K562 (cell line): ENCODE measurements around the gene COA6. TPM values are rescaled to one million over a fixed set of nuclear protein-coding genes. Genes with fewer than 3 reads are reported as not detected.

ENCODE experiments used
- ATAC-seq: fragments of 200-7000 bp; cut with Tn5 transposase; 3 replicates; pipeline ENCODE4 v1.9.1; 2020; ENCODE audit warnings: moderate library complexity
- BruUV-seq: library from RNA; stranded (reverse); fragments of 400-500 nt; replicated peaks from 2 replicates; lab custom pipeline; 2021; lab: Mats Ljungman, UMichigan
- CTCF ChIA-PET: fragments of 300-600 bp; formaldehyde crosslinking; extraction: SDS; loops from one replicate; lab custom pipeline; 2021; ENCODE audit warnings: low intra/inter-chr PET ratio; lab: Yijun Ruan, JAX
- POLR2A ChIA-PET: fragments of 300-600, 350-650 bp; sonication (Branson Sonifier 250); formaldehyde crosslinking; extraction: SDS; loops from one replicate; lab custom pipeline; 2021; ENCODE audit warnings: antibody characterized with exemption, inconsistent platforms; lab: Yijun Ruan, JAX
- DNase-seq, 4 experiments: peaks; one replicate each; pipeline versions ENCODE4 v3.0.0 to v3.0.0-alpha.2; 2011 to 2018; ENCODE audit warnings: low spot score in 3 of 4, mixed read lengths in 3 of 4; ENCODE audit errors: extremely low read depth in 1 of 4
- FAIRE-seq: peaks from 2 replicates; lab custom pipeline; 2011; peaks lifted over from hg19 to GRCh38; lab: Jason Lieb, UNC
- H2AFZ ChIP-seq: 2 replicates; pipeline ENCODE4 v1.6.0; 2011; ENCODE audit warnings: low read depth, low read length, control low read depth, inconsistent platforms
- H3K27ac ChIP-seq: fragments of 200-600 bp; 3 replicates; pipeline ENCODE4 v1.8.0; 2011; ENCODE audit warnings: low read depth, mild to moderate bottlenecking, control low read depth, inconsistent platforms, low read length, moderate library complexity, mixed read lengths; ENCODE audit errors: extremely low read depth
- H3K27me3 ChIP-seq, 2 experiments: fragments of 300-600 bp in 1 of 2; 2 replicates in 1 of 2; 3 replicates in 1 of 2; pipeline versions ENCODE4 v1.6.0 to v1.8.0; 2011; ENCODE audit warnings: inconsistent platforms in 2 of 2, low read length in 2 of 2, mild to moderate bottlenecking in 1 of 2, mixed read lengths in 1 of 2, moderate library complexity in 1 of 2; ENCODE audit not compliant: control insufficient read depth in 2 of 2, insufficient read depth in 2 of 2
- H3K36me3 ChIP-seq: fragments of 300-600 bp; 3 replicates; pipeline ENCODE4 v1.8.0; 2011; ENCODE audit warnings: mild to moderate bottlenecking, low read length, inconsistent platforms; ENCODE audit not compliant: control insufficient read depth, insufficient read depth
- H3K4me1 ChIP-seq, 2 experiments: fragments of 200-600 bp in 1 of 2; replicated peaks in 1 of 2; 2 replicates in 1 of 2; 3 replicates in 1 of 2; pipeline versions ENCODE4 v1.5.1 to v1.8.0; 2011; ENCODE audit warnings: inconsistent platforms in 2 of 2, low read length in 2 of 2, mild to moderate bottlenecking in 1 of 2, mixed read lengths in 1 of 2, moderate library complexity in 1 of 2; ENCODE audit not compliant: control insufficient read depth in 2 of 2, insufficient read depth in 2 of 2
- H3K4me2 ChIP-seq: 2 replicates; pipeline ENCODE4 v1.6.1; 2011; ENCODE audit warnings: low read length, control low read depth, inconsistent platforms, mixed read lengths; ENCODE audit not compliant: insufficient read depth
- H3K4me3 ChIP-seq: fragments of 200-600 bp; sonication (generic), shearing (Covaris generic); 2 replicates; pipeline ENCODE4 v1.5.1; 2016; ENCODE audit warnings: control low read depth, inconsistent platforms
- H3K79me2 ChIP-seq: fragments of 200-600 bp; 3 replicates; pipeline ENCODE4 v1.8.0; 2011; ENCODE audit warnings: low read length, inconsistent platforms; ENCODE audit not compliant: control insufficient read depth, insufficient read depth
- H3K9ac ChIP-seq, 2 experiments: 2 replicates each; pipeline versions ENCODE4 v1.6.0 to v1.6.1; 2011; ENCODE audit warnings: low read depth in 2 of 2, low read length in 2 of 2, control low read depth in 1 of 2, inconsistent platforms in 1 of 2, mild to moderate bottlenecking in 1 of 2, mixed read lengths in 1 of 2; ENCODE audit not compliant: insufficient read depth in 1 of 2
- H3K9me1 ChIP-seq: one replicate; pipeline ENCODE4 v1.6.0; 2011; ENCODE audit warnings: inconsistent platforms, mild to moderate bottlenecking, low read length, moderate library complexity; ENCODE audit not compliant: control insufficient read depth, insufficient read depth
- H3K9me3 ChIP-seq: replicated peaks from 2 replicates; pipeline ENCODE4 v1.5.1; 2011; ENCODE audit warnings: low read depth, low read length, inconsistent platforms; ENCODE audit not compliant: control insufficient read depth, insufficient read depth
- H4K20me1 ChIP-seq: replicated peaks from 2 replicates; pipeline ENCODE4 v1.6.1; 2011; ENCODE audit warnings: low read length, inconsistent platforms, mixed read lengths; ENCODE audit not compliant: control insufficient read depth, insufficient read depth
- ATF1 ChIP-seq, 2 experiments: fragments of 450-650 bp in 1 of 2; IDR thresholded peaks; 2 replicates each; pipeline ENCODE4 v1.6.1; 2016; ENCODE audit warnings: missing compliant biosample characterization in 1 of 2, missing genetic modification characterization in 1 of 2
- ATF7 ChIP-seq: fragments of 450-650 bp; IDR thresholded peaks from 2 replicates; pipeline ENCODE4 v1.7.1; 2014; ENCODE audit warnings: mild to moderate bottlenecking, moderate library complexity
- E2F1 ChIP-seq: sonication (generic); formaldehyde crosslinking; IDR thresholded peaks from 2 replicates; pipeline ENCODE4 v1.8.1; 2023; ENCODE audit warnings: mild to moderate bottlenecking, missing genetic modification reagents, moderate library complexity
- HEY1 ChIP-seq: fragments of 250-450 bp; sonication (Bioruptor Pico); IDR thresholded peaks from 2 replicates; pipeline ENCODE4 v1.5.0; 2020; ENCODE audit warnings: mild to moderate bottlenecking, moderate library complexity, borderline replicate concordance
- HMBOX1 ChIP-seq: sonication (generic); IDR thresholded peaks from 2 replicates; pipeline ENCODE4 v1.6.1; 2016
- HMG20B ChIP-seq: fragments of 250-450 bp; sonication (Bioruptor Pico); IDR thresholded peaks from 2 replicates; pipeline ENCODE4 v1.5.0; 2021; ENCODE audit warnings: mild to moderate bottlenecking
- HMGXB4 ChIP-seq: sonication (generic); formaldehyde crosslinking; IDR thresholded peaks from 2 replicates; pipeline ENCODE4 v1.8.1; 2023; ENCODE audit warnings: mild to moderate bottlenecking, missing genetic modification reagents
- IRF1 ChIP-seq: sonication (generic); formaldehyde crosslinking; IDR thresholded peaks from 2 replicates; pipeline ENCODE4 v1.8.0; 2022; ENCODE audit warnings: missing genetic modification reagents, mild to moderate bottlenecking, borderline replicate concordance
- MAFG ChIP-seq: fragments of 450-650 bp; conservative IDR thresholded peaks from 2 replicates; pipeline ENCODE4 v1.6.1; 2016; ENCODE audit warnings: missing genetic modification characterization, missing compliant biosample characterization
- MEF2A ChIP-seq: IDR thresholded peaks from 2 replicates; pipeline ENCODE4 v1.6.1; 2011; ENCODE audit warnings: low read depth, mild to moderate bottlenecking, low read length, moderate library complexity; ENCODE audit not compliant: control insufficient read depth
- PHF8 ChIP-seq: fragments of 200-600 bp; sonication (generic); IDR thresholded peaks from 2 replicates; pipeline ENCODE4 v1.6.1; 2012; ENCODE audit warnings: mixed run types, mild to moderate bottlenecking, inconsistent platforms, low read length, moderate library complexity, borderline replicate concordance
- SMARCE1 ChIP-seq: fragments of 450-650 bp; IDR thresholded peaks from 2 replicates; pipeline ENCODE4 v1.7.1; 2016; ENCODE audit warnings: mild to moderate bottlenecking
- SPI1 ChIP-seq: IDR thresholded peaks from 2 replicates; pipeline ENCODE4 v1.6.1; 2011; ENCODE audit warnings: low read depth, low read length, control low read depth, borderline replicate concordance
- ZKSCAN8 ChIP-seq: fragments of 200-800 bp; sonication (Bioruptor generic); IDR thresholded peaks from 2 replicates; pipeline ENCODE4 v1.6.1; 2016; ENCODE audit warnings: missing genetic modification characterization, missing compliant biosample characterization
- ZNF134 ChIP-seq: fragments of 250-450 bp; sonication (Bioruptor Pico); conservative IDR thresholded peaks from 2 replicates; pipeline ENCODE4 v1.4.0; 2020
- ZNF561 ChIP-seq: fragments of 450-650 bp; formaldehyde crosslinking; conservative IDR thresholded peaks from 2 replicates; pipeline ENCODE4 v1.4.0; 2020; ENCODE audit warnings: mild to moderate bottlenecking, moderate library complexity
- ZNF644 ChIP-seq: fragments of 200-800 bp; sonication (Bioruptor generic); IDR thresholded peaks from 2 replicates; pipeline ENCODE4 v1.6.1; 2016; ENCODE audit warnings: low read depth, missing genetic modification characterization, missing compliant biosample characterization
- ZNF766 ChIP-seq: fragments of 200-800 bp; sonication (Bioruptor generic); conservative IDR thresholded peaks from 2 replicates; pipeline ENCODE4 v1.6.1; 2016; ENCODE audit warnings: missing genetic modification characterization, missing compliant biosample characterization
- WGBS: fragments of 100-300 bp; shearing (Covaris generic); methylation state at CpG from one replicate; pipeline ENCODE4 v1.1.6; 2016; ENCODE audit warnings: low coverage, mixed read lengths; ENCODE audit not compliant: insufficient coverage; ENCODE audit errors: missing lambda C conversion rate; 5-methylcytosine and 5-hydroxymethylcytosine counted together
- in situ Hi-C: fragments of 300-500 bp; cut with MboI; formaldehyde crosslinking; loops from 4 replicates; pipeline ENCODE4 v1.15.0; 2018; ENCODE audit warnings: inconsistent platforms, mixed read lengths
- intact Hi-C: fragments of 100-400 bp; cut with micrococcal nuclease; formaldehyde crosslinking; loops from 2 replicates; pipeline ENCODE4 v1.14.2; 2022
- polyA plus RNA-seq, 8 experiments: library from polyadenylated mRNA; depleted of rRNA in 4 of 8; stranded (reverse) in 5 of 8; unstranded in 3 of 8; fragments of >200 nt; fragmentation: Nextera tagmentation in 2 of 8; fragmentation: Illumina TruSeq in 1 of 8; extraction: Ambion mirVana in 2 of 8; extraction: Trizol in 1 of 8; gene quantifications; 2 replicates each; pipeline versions ENCODE4 v1.2.1 to v1.2.3, GENCODE V29; 2011 to 2014; ENCODE audit warnings: inconsistent platforms in 1 of 8, missing spikeins in 1 of 8
- total RNA-seq, 7 experiments: library from RNA; depleted of rRNA in 6 of 7; stranded (reverse); fragments of >200 nt in 6 of 7; fragmentation: Illumina TruSeq in 2 of 7; extraction: Trizol in 2 of 7; gene quantifications; 2 replicates each; pipeline versions ENCODE4 v1.2.1 to v1.2.3, GENCODE V29; 2011 to 2021; ENCODE audit warnings: low replicate concordance in 1 of 7

The COA6 gene
- total and polyA plus RNA-seq, 9 of the 15 experiments (the other 6 are each of a cell fraction or from before 2014, with no cell fraction given), result 77.7 to 187 (median 134) TPM

- ATAC-seq, result no peak; the same call in 2 of the 3 replicates
- Histone ChIP-seq H3K9ac (no peak overlapping the region), H3K9me3 (no peaks in the 10 kb centered on the region), H3K4me1 (no peaks in the 10 kb centered on the region; a peak in 1 of 5 replicates), H2AFZ (peak overlapping the region; percentile 45; the same call in 1 of the 2 replicates), H3K79me2 (no peaks in the 10 kb centered on the region), H3K4me2 (no peak overlapping the region), H3K27me3 (no peaks in the 10 kb centered on the region), H3K4me3 (no peak overlapping the region), H4K20me1 (no peaks in the 10 kb centered on the region), H3K9me1 (no peaks in the 10 kb centered on the region), H3K36me3 (no peaks in the 10 kb centered on the region), H3K27ac (peak overlapping the region; percentile 33; the same call in 1 of the 3 replicates)
- no peak for DNase-seq
- CTCF ChIA-PET, result no interaction called here
- in situ Hi-C loops (no loop called here), intact Hi-C loops (no loop called here)
- no TSS peak for BruUV-seq
- WGBS, result 20% methylated on average over 8 of the region's 8 CpGs
- no peak for FAIRE-seq
- POLR2A ChIA-PET, result interaction anchor here (1.1 to 2.0 kb wide), 3 partner anchors 9 to 51 kb away, joined by 3 to 8 read pairs (median 5); no protein-coding TSS in a partner anchor
- no peak for TF ChIP-seq ATF1 (CRISPR knock-in tag; IDR thresholded peaks at IDR 0.05)
- TF ChIP-seq ATF1 (tag; IDR thresholded peaks at IDR 0.05), result 0 out of 2 replicates have a peak, but pooled peaks have one; percentile 13
- no peak for TF ChIP-seq MEF2A
- TF ChIP-seq MAFG (tag), result 0 out of 2 replicates have a peak, but pooled peaks have one; percentile 29
- TF ChIP-seq HMBOX1, result peak; percentile 86
- peak; percentile 59; the same call in 1 of the 2 replicates for TF ChIP-seq ZNF766 (CRISPR knock-in tag)
- TF ChIP-seq IRF1 (CRISPR knock-in tag), result no peak
- TF ChIP-seq HEY1 (CRISPR knock-in tag), result no peak
- TF ChIP-seq ATF7, result 0 out of 2 replicates have a peak, but pooled peaks have one; percentile 38
- no peak for TF ChIP-seq ZNF134 (CRISPR knock-in tag)
- 0 out of 2 replicates have a peak, but pooled peaks have one; percentile 42 for TF ChIP-seq E2F1 (CRISPR knock-in tag)
- TF ChIP-seq PHF8, result no peak
- TF ChIP-seq HMG20B, result no peak
- TF ChIP-seq SPI1, result peak; percentile 47; the same call in 1 of the 2 replicates
- no peak for TF ChIP-seq ZNF644 (tag)
- no peak for TF ChIP-seq ZNF561 (CRISPR knock-in tag)
- TF ChIP-seq HMGXB4 (CRISPR knock-in tag), result 0 out of 2 replicates have a peak, but pooled peaks have one; percentile 41
- peak; percentile 87; the same call in 1 of the 2 replicates for TF ChIP-seq ZKSCAN8 (CRISPR knock-in tag)
- peak; percentile 51; the same call in 1 of the 2 replicates for TF ChIP-seq SMARCE1
Measured at GRCh38 chr1:234398849-234399381, 25.7 kb downstream of the COA6 start.
